ENCODE data around the gene PTK7.

Gene PTK7

DNA sequence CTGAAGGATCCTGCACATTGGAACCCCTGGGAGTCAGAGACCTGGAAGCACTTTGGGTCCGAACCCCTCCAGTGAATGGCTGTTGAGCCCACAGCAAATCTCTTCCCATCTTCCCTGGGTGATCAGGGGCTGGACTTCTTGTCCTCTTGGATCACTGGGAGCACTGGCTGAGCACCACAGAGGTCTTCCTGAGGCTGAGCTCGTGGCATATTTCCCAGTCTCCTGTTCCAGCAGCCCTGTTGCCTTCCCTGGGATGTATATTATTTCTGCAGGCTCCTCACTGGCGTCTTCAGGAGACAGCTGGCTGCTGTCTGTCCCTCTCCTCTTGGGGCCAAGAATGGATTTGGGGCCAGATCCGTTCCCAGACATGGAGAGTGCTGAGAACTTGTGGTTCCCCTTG lies 43.4 kb downstream of the PTK7 start:
- no peak overlapping the region for H3K4me3 ChIP-seq (replicated peaks; ENCODE audit: low read depth, low read length)
- DNase-seq (ENCODE audit: extremely low read depth, low read depth) = no peak
- TF ChIP-seq CTCF (IDR thresholded peaks at IDR 0.05; ENCODE audit: low read depth, low read length, missing control alignments) = no peak

DNA sequence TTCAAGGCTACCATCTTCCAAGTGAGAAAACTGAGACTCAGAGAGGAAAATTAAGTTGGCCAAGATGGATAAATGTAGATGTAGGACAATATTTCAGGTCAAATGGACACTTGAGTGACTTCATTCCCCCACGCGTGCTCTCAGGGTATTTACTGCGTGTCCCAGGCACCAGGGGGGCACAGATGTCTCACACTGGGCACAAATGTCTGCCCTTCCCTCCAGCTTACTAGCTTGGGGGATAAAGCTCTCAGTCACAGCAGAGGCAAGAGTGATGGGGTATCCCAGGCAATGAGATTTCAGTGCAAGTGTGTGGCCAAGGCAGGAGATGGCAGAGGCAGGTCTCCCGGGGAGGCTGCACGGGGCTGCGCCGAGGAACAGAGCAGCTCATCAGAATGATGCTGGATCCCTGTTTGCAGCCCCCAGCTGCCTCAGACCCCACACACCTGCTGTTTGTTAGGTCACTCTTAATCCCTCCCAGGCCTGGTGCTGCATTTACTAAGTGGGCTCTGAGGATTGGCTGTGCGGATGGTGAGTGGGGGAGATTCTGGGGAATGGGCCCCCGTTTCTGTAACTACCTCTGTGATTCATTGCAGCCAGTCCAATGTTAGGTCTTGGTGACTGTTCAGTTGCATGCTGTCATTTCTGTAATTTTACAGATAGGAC lies 44.1 kb downstream of the PTK7 start:
- no peak overlapping the region for H3K4me3 ChIP-seq (replicated peaks; ENCODE audit: low read depth, low read length)
- no peak for TF ChIP-seq CTCF (IDR thresholded peaks at IDR 0.05; ENCODE audit: low read depth, low read length, missing control alignments)
- no peak for DNase-seq (ENCODE audit: extremely low read depth, low read depth)

DNA sequence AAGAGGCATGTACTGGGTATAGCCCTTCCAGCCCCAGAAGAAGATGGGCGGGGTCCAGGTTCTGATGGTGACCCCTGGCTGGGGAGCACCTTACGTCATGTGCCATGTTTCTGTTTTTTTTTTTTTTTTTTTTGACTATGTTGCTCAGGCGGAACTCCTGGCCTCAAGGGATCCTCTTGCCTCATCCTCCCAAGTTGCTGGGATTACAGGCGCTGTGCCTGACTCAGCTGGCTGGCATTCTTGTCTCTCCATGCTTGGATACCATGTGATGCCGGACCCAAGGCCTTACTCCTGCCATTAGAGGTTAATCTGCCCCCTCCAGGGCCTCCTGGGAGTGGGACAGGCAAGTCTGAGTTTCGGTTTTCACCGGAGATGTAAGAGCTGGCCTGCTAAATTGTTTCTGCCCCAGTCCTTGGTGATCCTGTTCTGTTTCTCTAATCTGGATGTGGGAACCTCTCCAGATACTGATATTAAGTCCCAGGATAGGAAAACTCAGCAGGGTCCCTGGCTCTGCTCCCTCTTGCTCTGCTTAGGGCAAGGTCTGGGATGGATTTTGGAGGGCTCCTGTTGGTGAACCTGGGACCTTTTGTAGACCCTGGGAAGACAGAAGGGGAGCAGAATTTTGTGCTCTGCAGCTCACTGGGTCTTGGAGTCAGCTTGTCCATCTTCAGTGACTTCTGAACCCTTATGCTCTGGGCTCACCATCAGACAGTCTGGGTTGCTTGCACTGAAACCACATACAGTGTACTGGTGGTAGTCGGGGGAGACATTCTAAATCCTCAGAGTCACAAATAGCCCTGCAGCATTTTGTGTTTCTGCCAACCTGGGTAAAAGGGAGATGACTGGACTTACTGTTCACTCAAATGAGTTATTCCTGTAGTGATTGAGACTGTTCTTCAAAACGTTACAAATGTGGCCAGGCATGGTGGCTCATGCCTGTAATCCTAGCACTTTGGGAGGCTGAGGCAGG lies 45.1 kb downstream of the PTK7 start:
- TF ChIP-seq CTCF (IDR thresholded peaks at IDR 0.05; ENCODE audit: low read depth, low read length, missing control alignments) = no peak
- no peak overlapping the region for H3K4me3 ChIP-seq (replicated peaks; ENCODE audit: low read depth, low read length)
- DNase-seq (ENCODE audit: extremely low read depth, low read depth) = peak; percentile 88

DNA sequence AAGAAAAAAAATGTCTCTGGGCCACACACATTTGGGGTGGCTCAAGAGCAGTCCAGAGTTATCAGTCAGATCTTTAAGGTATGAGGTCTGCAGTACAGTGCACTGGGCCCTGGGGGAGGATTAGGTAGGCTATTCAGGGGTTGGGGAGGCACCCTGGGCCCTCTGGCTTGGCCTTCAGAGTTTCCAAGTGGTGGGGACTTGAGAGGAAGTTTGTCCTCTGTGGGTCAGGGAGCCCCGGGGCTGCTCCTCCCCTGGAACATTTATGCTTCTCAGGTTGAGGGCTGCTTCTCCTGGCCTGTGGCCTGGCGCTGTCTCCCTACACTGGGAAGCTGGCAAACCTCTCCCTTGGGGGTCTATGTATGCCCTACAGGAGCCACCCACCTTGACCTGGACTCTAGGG lies 46.0 kb downstream of the PTK7 start:
- DNase-seq (ENCODE audit: extremely low read depth, low read depth) = no peak
- no peak for TF ChIP-seq CTCF (IDR thresholded peaks at IDR 0.05; ENCODE audit: low read depth, low read length, missing control alignments)
- H3K4me3 ChIP-seq (replicated peaks; ENCODE audit: low read depth, low read length) = no peak overlapping the region

DNA sequence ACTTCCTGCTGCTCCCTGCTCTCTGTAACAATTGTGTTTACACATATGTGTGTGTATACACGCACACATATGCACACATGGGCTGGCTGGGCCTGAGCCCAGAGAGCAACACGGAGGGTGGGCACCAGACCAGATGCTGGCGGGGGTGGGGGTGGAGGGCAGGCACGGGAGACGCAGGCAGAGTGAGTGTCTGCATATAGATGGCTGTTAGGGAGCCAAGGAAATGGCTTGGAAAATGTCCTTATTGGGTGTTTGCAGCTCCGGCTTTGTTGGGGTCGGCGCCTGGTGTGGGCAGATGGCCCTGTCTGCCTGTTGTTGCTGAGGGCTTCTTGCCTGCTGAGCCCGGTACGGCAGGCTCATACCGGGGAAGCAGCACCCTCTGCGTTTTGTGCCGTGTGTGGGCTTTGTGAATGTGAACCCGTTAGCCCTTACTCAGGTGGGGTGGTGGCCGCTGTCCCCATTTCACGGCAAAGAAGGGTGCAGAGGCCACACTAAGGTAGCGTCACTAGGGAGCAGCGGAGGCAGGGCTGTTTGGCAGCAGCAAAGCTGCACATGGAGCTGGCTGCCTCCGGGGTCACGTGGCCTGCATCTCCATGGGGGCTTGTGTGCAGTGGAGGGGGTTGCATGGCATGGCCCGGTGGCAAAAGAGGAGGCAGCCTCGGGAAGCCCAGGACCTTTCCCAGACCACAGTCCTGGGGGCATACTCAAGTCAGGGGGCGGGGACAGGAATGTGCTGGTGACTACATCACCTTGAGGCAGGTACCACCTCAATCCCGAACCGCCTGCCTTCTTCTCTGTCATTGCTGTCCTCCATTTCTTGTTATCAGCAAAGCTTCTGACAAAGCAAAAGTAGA lies 47.6 kb downstream of the PTK7 start:
- TF ChIP-seq CTCF (IDR thresholded peaks at IDR 0.05; ENCODE audit: low read depth, low read length, missing control alignments) = no peak
- no peak overlapping the region for H3K4me3 ChIP-seq (replicated peaks; ENCODE audit: low read depth, low read length)
- no peak for DNase-seq (ENCODE audit: extremely low read depth, low read depth)

GRCh38 chr6:43124481-43124880 lies 48.4 kb downstream of the PTK7 start:
- TF ChIP-seq CTCF (IDR thresholded peaks at IDR 0.05; ENCODE audit: low read depth, low read length, missing control alignments) = no peak
- DNase-seq (ENCODE audit: extremely low read depth, low read depth) = no peak
- no peak overlapping the region for H3K4me3 ChIP-seq (replicated peaks; ENCODE audit: low read depth, low read length)

All from HFF-Myc (cell line).